Left hindlimb (tissue), 1 donor: Measurements from ENCODE around the gene WNT7B.

Experiments used
- DNase-seq: peaks from one replicate; pipeline ENCODE4 v3.0.0-alpha.2; 2018

Gene WNT7B

GRCh38 chr22:45925811-45926351 is 51.1 kb downstream of the WNT7B start:
- DNase-seq = no peak

- DNase-seq = no peak
Measured at GRCh38 chr22:45923835-45924234, 53.1 kb downstream of the WNT7B start.

GRCh38 chr22:45923212-45923611 is 53.8 kb downstream of the WNT7B start:
- no peak for DNase-seq

GRCh38 chr22:45922661-45923060 is 54.3 kb downstream of the WNT7B start:
- no peak for DNase-seq

GRCh38 chr22:45922256-45922655 is 54.7 kb downstream of the WNT7B start:
- DNase-seq = no peak

DNA sequence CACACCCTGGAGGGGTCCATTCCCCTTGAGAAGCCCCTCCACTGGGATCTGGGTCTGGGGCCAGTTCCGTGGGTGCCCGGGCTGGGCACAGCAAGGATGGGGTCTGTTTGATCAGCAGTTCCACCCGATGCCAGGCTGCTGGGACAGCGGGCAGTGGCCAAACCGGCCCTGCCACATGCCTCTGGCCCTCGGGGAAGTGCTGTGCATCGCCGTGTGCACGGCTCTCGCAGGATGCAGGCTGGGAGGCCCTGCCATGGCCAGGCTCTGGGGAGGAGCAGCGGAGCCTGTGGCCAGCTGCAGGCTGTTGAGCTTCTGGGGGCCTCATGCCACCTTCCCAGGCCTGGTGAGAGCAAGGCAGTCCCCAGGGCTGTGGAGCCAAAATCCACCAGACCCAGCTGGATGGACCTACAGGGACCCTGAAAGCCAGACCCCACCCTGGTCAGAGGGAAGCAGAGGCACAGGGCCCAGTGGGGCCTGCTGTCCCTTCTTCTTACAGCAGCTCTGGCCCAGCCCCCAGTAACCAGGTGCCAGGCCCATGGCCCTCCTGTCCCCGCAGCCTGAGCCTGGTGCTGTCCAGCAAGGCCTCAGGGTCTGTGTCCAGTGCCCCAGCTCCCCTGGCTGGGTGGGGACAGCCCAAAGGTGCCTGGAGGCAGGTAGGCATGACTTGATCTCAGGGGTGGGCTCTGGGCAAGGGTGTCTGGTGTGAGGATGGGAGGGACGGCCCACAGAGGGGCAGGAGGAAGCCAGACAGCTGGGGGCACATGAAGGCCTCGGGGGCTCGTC is 57.3 kb downstream of the WNT7B start:
- no peak for DNase-seq

- DNase-seq = no peak
Measured at GRCh38 chr22:45918459-45919370, 58.2 kb downstream of the WNT7B start.

GRCh38 chr22:45917700-45918458 is 59.1 kb downstream of the WNT7B start:
- DNase-seq = no peak

- DNase-seq = no peak
Measured at GRCh38 chr22:45917146-45917545, 59.8 kb downstream of the WNT7B start.

DNA sequence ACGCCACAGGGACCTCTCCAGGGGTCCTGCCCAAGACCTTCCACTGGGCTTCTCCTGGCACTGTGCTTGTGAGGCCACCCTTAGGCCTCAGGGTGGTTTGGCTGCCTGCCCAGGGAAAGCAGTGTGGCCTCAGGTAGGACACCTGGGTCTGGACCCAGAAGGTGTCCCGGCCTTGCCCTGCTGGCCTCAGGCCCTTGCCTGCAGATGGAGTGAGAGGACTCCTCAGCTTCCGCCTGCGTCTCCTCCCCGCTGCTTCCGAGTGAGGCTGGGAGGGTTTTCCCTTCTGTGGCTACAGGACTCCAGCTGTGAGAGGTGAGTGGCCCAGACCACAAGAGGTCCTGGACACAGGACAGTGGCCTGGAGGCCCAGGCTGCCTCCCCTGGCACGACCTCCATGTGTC is 60.4 kb downstream of the WNT7B start:
- DNase-seq = no peak

- DNase-seq = no peak
Measured at GRCh38 chr22:45915841-45916240, 61.1 kb downstream of the WNT7B start.

DNA sequence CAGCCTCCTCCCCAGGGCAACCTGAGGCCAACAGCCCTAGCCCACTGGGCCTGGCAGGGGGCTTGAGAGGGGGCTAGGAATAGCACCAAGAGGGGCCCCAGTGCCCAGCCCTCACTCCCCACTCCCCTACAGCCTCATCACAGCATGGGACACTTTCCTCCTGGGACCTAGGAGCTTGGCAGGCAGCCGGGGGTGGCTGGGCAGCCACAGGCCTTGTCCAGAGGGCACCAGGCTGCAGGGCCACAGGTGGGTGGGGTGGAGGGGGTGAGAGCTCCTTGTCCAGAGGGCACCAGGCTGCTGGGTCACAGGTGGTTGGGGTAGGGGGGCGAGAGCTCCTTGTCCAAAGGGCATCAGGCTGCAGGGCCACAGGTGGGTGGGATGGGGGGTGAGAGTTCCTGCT is 61.8 kb downstream of the WNT7B start:
- DNase-seq = no peak

DNA sequence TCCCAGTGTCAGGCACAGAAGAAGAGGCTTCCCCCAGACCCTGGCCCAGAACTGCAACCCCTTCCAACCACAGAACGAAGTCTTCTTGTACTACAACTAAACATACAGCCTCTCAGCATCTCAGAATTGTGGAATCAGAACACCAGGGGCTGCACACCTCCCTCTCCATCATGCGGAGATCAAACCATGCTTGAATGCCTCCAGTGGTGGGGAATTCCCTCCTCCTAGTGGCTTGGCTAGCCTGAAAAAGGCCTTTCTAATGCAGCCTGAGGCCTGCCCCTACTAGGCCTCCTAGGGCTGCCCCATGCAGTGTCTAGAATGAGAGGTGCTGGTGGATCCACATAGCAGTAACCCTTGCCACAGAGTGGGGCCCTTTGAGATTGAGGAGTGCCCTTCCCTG is 62.7 kb downstream of the WNT7B start:
- no peak for DNase-seq

DNA sequence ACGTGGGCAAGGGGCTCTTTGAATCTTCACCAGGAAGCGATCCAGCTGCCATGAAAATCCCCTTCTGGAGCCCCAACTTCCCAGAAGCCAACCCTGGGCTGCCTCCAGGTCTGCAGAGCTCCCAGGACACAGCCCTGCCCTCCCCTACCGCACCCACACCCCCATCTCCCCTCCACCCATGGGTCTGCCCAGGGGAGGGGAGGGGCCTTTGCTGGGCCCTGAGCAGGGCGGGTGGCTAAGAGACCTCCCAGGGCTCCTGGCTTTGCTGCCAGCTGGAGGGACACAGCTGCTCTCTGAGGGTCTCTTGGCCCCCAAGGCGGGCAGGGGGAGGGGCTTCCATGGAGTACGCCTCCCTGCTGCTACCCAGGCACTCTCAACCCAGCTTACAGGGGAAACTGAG is 64.1 kb downstream of the WNT7B start:
- DNase-seq = no peak

- DNase-seq = no peak
Measured at GRCh38 chr22:45911601-45912271, 65.2 kb downstream of the WNT7B start.

- DNase-seq = no peak
Measured at GRCh38 chr22:45910928-45911467, 66.0 kb downstream of the WNT7B start.

DNA sequence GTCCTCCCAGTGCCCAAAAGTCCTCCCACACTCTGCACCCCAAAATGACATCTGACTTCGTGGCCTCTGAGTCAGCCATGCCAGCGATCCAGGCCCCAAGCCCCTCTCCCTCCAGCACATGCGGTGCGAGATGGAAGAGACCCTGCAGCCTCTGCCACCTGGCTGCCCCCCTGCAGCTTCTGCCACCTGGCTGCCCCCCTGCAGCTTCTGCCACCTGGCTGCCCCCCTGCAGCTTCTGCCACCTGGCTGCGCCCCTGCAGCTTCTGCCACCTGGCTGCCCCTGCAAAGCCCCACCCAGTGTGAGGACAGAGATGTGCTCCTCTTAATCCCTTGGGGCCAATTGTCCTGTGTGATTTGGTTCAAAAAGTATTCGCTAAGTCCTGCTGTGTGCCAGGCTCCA is 68.0 kb downstream of the WNT7B start:
- DNase-seq = no peak

DNA sequence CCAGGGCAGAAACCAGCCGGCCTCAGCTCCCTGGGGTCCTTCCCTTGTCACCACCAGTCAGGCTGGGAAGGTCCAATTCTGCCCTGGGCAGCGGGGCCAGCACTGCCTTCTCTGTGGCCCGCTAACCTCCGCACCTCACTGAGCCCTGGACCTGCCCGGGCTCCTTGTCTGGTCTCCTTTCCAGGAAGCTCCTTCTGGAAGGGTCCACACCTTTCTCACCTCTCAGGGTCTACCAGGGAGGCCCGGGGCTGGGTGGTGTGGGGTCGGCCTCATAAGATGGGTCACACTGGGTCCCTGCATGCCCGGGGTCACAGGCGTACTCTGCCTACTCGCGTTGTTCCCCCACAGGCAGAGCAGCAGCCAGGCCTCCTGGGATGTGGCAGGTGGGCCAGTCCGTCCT is 69.0 kb downstream of the WNT7B start:
- no peak for DNase-seq

DNA sequence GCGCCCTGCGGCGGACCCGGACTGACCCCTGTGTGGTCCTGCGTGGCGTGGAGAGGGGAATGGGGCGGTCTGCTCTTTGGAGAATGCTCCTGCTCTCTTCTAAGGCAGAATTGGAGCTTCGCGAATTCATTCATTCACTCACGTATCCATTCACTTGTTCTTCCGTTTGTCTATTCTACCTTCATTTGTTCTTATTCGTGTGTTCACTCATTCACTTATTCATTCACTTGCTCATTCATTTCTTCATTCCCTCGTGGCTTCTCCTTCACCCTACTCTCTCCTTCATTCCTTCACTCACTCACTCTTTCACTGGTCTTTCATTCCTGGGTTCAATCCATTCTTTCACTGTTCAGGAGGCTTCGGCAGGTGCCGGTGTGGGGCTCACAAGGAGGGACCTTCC is 69.6 kb downstream of the WNT7B start:
- DNase-seq = no peak

DNA sequence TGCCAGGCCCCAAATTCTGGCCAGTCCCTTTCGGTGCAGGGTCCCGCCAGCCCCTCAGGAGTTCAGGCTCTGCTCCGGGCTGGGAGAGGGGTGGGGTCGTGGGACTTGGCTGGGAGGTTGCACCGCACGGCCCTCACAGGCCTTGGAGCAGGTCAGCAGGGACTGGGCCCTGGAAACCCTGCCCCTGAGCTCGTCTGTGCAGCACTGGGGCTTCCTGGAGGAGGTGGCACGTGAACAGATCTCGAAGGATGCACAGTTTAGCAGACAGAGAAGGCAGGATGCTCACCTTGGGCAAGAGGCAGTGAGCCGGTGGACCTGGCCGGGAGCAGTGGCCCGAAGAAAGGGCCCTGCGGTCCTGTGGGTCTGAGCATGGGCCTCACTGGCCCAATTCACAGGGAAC is 70.0 kb downstream of the WNT7B start:
- DNase-seq = no peak

- no peak for DNase-seq
Measured at GRCh38 chr22:45905924-45906865, 70.8 kb downstream of the WNT7B start.
